ENCODE data around the gene MTIF2.

- no peak for TF ChIP-seq TEAD4 (IDR thresholded peaks at IDR 0.05)
- no peak for TF ChIP-seq EP300 (IDR thresholded peaks at IDR 0.05; ENCODE audit: borderline replicate concordance)
- no peak for TF ChIP-seq TAF1 (IDR thresholded peaks at IDR 0.05; ENCODE audit: low read depth)
- TF ChIP-seq REST (IDR thresholded peaks at IDR 0.05; ENCODE audit: low read depth) = no peak
- TF ChIP-seq CEBPB (IDR thresholded peaks at IDR 0.05) = no peak
- TF ChIP-seq NFIC (IDR thresholded peaks at IDR 0.05) = no peak
- no peak for TF ChIP-seq FOXM1 (IDR thresholded peaks at IDR 0.05; ENCODE audit: borderline replicate concordance, low read depth)
- TF ChIP-seq EGR1 (IDR thresholded peaks at IDR 0.05) = no peak
- TF ChIP-seq MAX (IDR thresholded peaks at IDR 0.05) = no peak
These were observed 33.1 kb downstream of the MTIF2 start for GRCh38 chr2:55235724-55236538.

All from Ishikawa (cell line).